IMR-90 (cell line): Measurements from ENCODE around the gene YARS2. TPM values are rescaled to one million over a fixed set of nuclear protein-coding genes. Genes with fewer than 3 reads are reported as not detected.
A peak's percentile ranks its signal among the peaks of the same experiment; 100 is the strongest.

Source experiments
- ATAC-seq: fragments of 200-7000 bp; cut with Tn5 transposase; 2 replicates; pipeline ENCODE4 v1.9.1; 2020; ENCODE audit warnings: low read depth, mild to moderate bottlenecking, moderate library complexity
- Bru-seq: library from RNA; stranded (reverse); fragments of 400-500 nt; gene quantifications from one replicate; lab custom pipeline; 2021; lab: Mats Ljungman, UMichigan
- BruChase-seq, 2 experiments: library from RNA; stranded (reverse); fragments of 400-500 nt; gene quantifications; one replicate each; lab custom pipeline; 2021; lab: Mats Ljungman, UMichigan
- BruUV-seq: library from RNA; stranded (reverse); fragments of 400-500 nt; replicated peaks from 2 replicates; lab custom pipeline; 2021; lab: Mats Ljungman, UMichigan
- CTCF ChIA-PET: fragments of 300-600 bp; formaldehyde crosslinking; extraction: SDS; loops from one replicate; lab custom pipeline; 2021; ENCODE audit warnings: antibody characterized with exemption; lab: Yijun Ruan, JAX
- POLR2A ChIA-PET: fragments of 300-600 bp; sonication (Branson Sonifier 250); formaldehyde crosslinking; loops from one replicate; lab custom pipeline; 2022; ENCODE audit warnings: antibody characterized with exemption; ENCODE audit not compliant: unreplicated experiment; lab: Charles Lee
- DNase-seq: peaks from one replicate; pipeline ENCODE4 v3.0.0; 2013
- H2AFZ ChIP-seq: replicated peaks from 2 replicates; pipeline ENCODE3; 2013; ENCODE audit warnings: low read length, mild to moderate bottlenecking; ENCODE audit not compliant: poor library complexity
- H2AK5ac ChIP-seq: 2 replicates; pipeline ENCODE4 v1.6.1; 2013; ENCODE audit warnings: low read depth, low read length, inconsistent platforms
- H2AK9ac ChIP-seq: replicated peaks from 2 replicates; pipeline ENCODE3; 2013; ENCODE audit warnings: mild to moderate bottlenecking, low read depth, low read length, moderate library complexity; ENCODE audit not compliant: poor library complexity
- H2BK120ac ChIP-seq: 2 replicates; pipeline ENCODE4 v1.6.1; 2013; ENCODE audit warnings: low read depth, low read length, inconsistent platforms
- H2BK15ac ChIP-seq: 3 replicates; pipeline ENCODE4 v1.6.1; 2013; ENCODE audit warnings: low read depth, low read length, inconsistent platforms
- H2BK20ac ChIP-seq: 2 replicates; pipeline ENCODE4 v1.6.1; 2013; ENCODE audit warnings: low read depth, mild to moderate bottlenecking, inconsistent platforms, low read length, moderate library complexity
- H2BK5ac ChIP-seq: 2 replicates; pipeline ENCODE4 v1.6.1; 2013; ENCODE audit warnings: mild to moderate bottlenecking, low read depth, low read length, inconsistent platforms; ENCODE audit not compliant: poor library complexity, severe bottlenecking
- H3K14ac ChIP-seq: replicated peaks from 2 replicates; pipeline ENCODE4 v1.6.1; 2013; ENCODE audit warnings: low read depth, low read length, inconsistent platforms
- H3K18ac ChIP-seq: 2 replicates; pipeline ENCODE4 v1.6.1; 2013; ENCODE audit warnings: low read depth, low read length, control low read depth
- H3K23ac ChIP-seq: 2 replicates; pipeline ENCODE4 v1.6.1; 2013; ENCODE audit warnings: low read depth, low read length, inconsistent platforms
- H3K27ac ChIP-seq: 2 replicates; pipeline ENCODE4 v1.5.1; 2013; ENCODE audit warnings: mild to moderate bottlenecking, control low read depth, low read length; ENCODE audit not compliant: insufficient read depth
- H3K27me3 ChIP-seq: 2 replicates; pipeline ENCODE4 v1.6.1; 2013; ENCODE audit warnings: low read length; ENCODE audit not compliant: control insufficient read depth, insufficient read depth
- H3K36me3 ChIP-seq: 2 replicates; pipeline ENCODE4 v1.6.1; 2013; ENCODE audit warnings: low read length, mixed read lengths; ENCODE audit not compliant: control insufficient read depth, insufficient read depth
- H3K4ac ChIP-seq: 2 replicates; pipeline ENCODE4 v1.6.1; 2013; ENCODE audit warnings: low read depth, low read length, inconsistent platforms
- H3K4me1 ChIP-seq: 2 replicates; pipeline ENCODE4 v1.6.1; 2013; ENCODE audit warnings: low read length, mixed read lengths; ENCODE audit not compliant: control insufficient read depth, insufficient read depth
- H3K4me2 ChIP-seq: 2 replicates; pipeline ENCODE4 v1.6.1; 2013; ENCODE audit warnings: low read depth, mild to moderate bottlenecking, control low read depth, low read length, moderate library complexity
- H3K4me3 ChIP-seq: 2 replicates; pipeline ENCODE4 v1.5.1; 2013; ENCODE audit warnings: low read depth, mild to moderate bottlenecking, control low read depth, low read length, moderate library complexity; ENCODE audit not compliant: insufficient read depth
- H3K56ac ChIP-seq: 2 replicates; pipeline ENCODE4 v1.6.1; 2013; ENCODE audit warnings: low read length, inconsistent platforms; ENCODE audit not compliant: insufficient read depth; ENCODE audit errors: extremely low read depth
- H3K79me1 ChIP-seq, 2 experiments: 2 replicates each; pipeline ENCODE4 v1.6.1; 2013; ENCODE audit warnings: low read length in 2 of 2, inconsistent platforms in 1 of 2, low read depth in 1 of 2
- H3K9ac ChIP-seq: 2 replicates; pipeline ENCODE4 v1.6.1; 2013; ENCODE audit warnings: low read depth, low read length, control low read depth
- H3K9me1 ChIP-seq: 2 replicates; pipeline ENCODE4 v1.6.1; 2013; ENCODE audit warnings: low read length, inconsistent platforms; ENCODE audit not compliant: insufficient read depth
- H3K9me3 ChIP-seq: 2 replicates; pipeline ENCODE4 v1.6.1; 2013; ENCODE audit warnings: low read length; ENCODE audit not compliant: control insufficient read depth, insufficient read depth
- H4K20me1 ChIP-seq: 2 replicates; pipeline ENCODE4 v1.6.1; 2013; ENCODE audit warnings: low read length, inconsistent platforms; ENCODE audit not compliant: insufficient read depth
- H4K5ac ChIP-seq: 2 replicates; pipeline ENCODE4 v1.6.1; 2013; ENCODE audit warnings: mild to moderate bottlenecking, low read depth, low read length, control low read depth
- H4K8ac ChIP-seq, 2 experiments: 2 replicates each; pipeline ENCODE4 v1.6.1; 2013; ENCODE audit warnings: low read depth in 2 of 2, low read length in 2 of 2, control low read depth in 1 of 2, inconsistent platforms in 1 of 2
- H4K91ac ChIP-seq: 2 replicates; pipeline ENCODE4 v1.6.1; 2013; ENCODE audit warnings: low read depth, low read length, inconsistent platforms; ENCODE audit not compliant: insufficient read depth
- BHLHE40 ChIP-seq: fragments of 150-350 bp; IDR thresholded peaks from 2 replicates; pipeline ENCODE4 v1.6.1; 2016; ENCODE audit warnings: mild to moderate bottlenecking, low read depth, low read length
- CEBPB ChIP-seq: IDR thresholded peaks from 2 replicates; pipeline ENCODE4 v1.6.1; 2012; ENCODE audit warnings: low read depth, low read length, improper control_type of control experiment
- CHD1 ChIP-seq: IDR thresholded peaks from 2 replicates; pipeline ENCODE4 v1.6.1; 2012; ENCODE audit warnings: low read depth, low read length, improper control_type of control experiment
- FOS ChIP-seq: fragments of 150-350 bp; IDR thresholded peaks from 2 replicates; pipeline ENCODE4 v1.6.1; 2016; ENCODE audit warnings: low read depth, low read length
- MAFK ChIP-seq: IDR thresholded peaks from 2 replicates; pipeline ENCODE4 v1.6.1; 2012; ENCODE audit warnings: low read depth, low read length, improper control_type of control experiment
- NFE2L2 ChIP-seq: fragments of 150-350 bp; IDR thresholded peaks from 2 replicates; pipeline ENCODE4 v1.6.1; 2016; ENCODE audit warnings: low read depth, mild to moderate bottlenecking, low read length
- POLR2A ChIP-seq: IDR thresholded peaks from 2 replicates; pipeline ENCODE4 v1.6.1; 2012; ENCODE audit warnings: mild to moderate bottlenecking, low read depth, low read length
- RAD21 ChIP-seq: IDR thresholded peaks from 2 replicates; pipeline ENCODE4 v1.6.1; 2012; ENCODE audit warnings: low read length, improper control_type of control experiment
- RCOR1 ChIP-seq: IDR thresholded peaks from 2 replicates; pipeline ENCODE4 v1.6.1; 2012; ENCODE audit warnings: mild to moderate bottlenecking, low read length, improper control_type of control experiment; ENCODE audit not compliant: insufficient replicate concordance
- RFX5 ChIP-seq: IDR thresholded peaks from 2 replicates; pipeline ENCODE4 v1.8.0; 2012; ENCODE audit warnings: low read depth, mild to moderate bottlenecking, low read length, moderate library complexity
- WGBS, 2 experiments: methylation state at CpG; one replicate each; pipeline versions ENCODE4 v1.1.5 to v1.1.7; 2013; ENCODE audit warnings: missing lambda C conversion rate in 2 of 2; ENCODE audit not compliant: insufficient read length in 1 of 2; ENCODE audit errors: extremely low coverage in 2 of 2; 5-methylcytosine and 5-hydroxymethylcytosine counted together
- dilution Hi-C: fragments of 300-500 bp; cut with HindIII; formaldehyde crosslinking; loops from one replicate; pipeline ENCODE4 v1.14.3; 2018; ENCODE audit warnings: low sequenced_read_pairs; ENCODE audit not compliant: unreplicated experiment
- in situ Hi-C: fragments of 300-500 bp; cut with MboI; formaldehyde crosslinking; loops from 3 replicates; pipeline ENCODE4 v1.14.3; 2019; ENCODE audit warnings: low sequenced_read_pairs, inconsistent platforms, mixed read lengths
- intact Hi-C: fragments of 100-400 bp; cut with micrococcal nuclease; formaldehyde crosslinking; loops from 2 replicates; pipeline ENCODE4 v1.10.0; 2022
- long read RNA-seq: library from polyadenylated mRNA; unstranded; transcript quantifications from one replicate; pipeline ENCODE4 v2.0.0, GENCODE V29; 2021; ENCODE audit not compliant: unreplicated experiment
- polyA plus RNA-seq, 3 experiments: library from polyadenylated mRNA; depleted of rRNA; stranded (reverse); fragments of >200 nt; gene quantifications; 2 replicates each; pipeline ENCODE4 v1.2.3, GENCODE V29; 2012; ENCODE audit warnings: low replicate concordance in 1 of 3
- total RNA-seq: library from RNA; depleted of rRNA; stranded (reverse); fragments of >200 nt; gene quantifications from 2 replicates; pipeline ENCODE4 v1.2.3, GENCODE V29; 2012; rRNA removed
- TF ChIP-seq, protein P1 (sequence below): fragments of 150-350 bp; IDR thresholded peaks from 2 replicates; pipeline ENCODE4 v1.6.1; 2016; ENCODE audit warnings: low read depth, mild to moderate bottlenecking, low read length, moderate library complexity, borderline replicate concordance
- TF ChIP-seq, protein P2 (sequence below): conservative IDR thresholded peaks from 2 replicates; pipeline ENCODE4 v1.5.1; 2012; ENCODE audit warnings: mild to moderate bottlenecking, low read depth, low read length, improper control_type of control experiment

The YARS2 gene
- total RNA-seq (21.9 and 26.9 TPM in 2 replicates), polyA plus RNA-seq (2012; rRNA removed) (15.3 and 16.4 TPM in 2 replicates), Bru-seq, nascent RNA (percentile 75 among the genes with signal in this experiment), BruChase-seq, experiment 1, labeled RNA remaining after a 6-hour chase (percentile 61 among the genes with signal in this experiment), BruChase-seq, experiment 2, labeled RNA remaining after a 2-hour chase (percentile 62 among the genes with signal in this experiment)
- polyA plus RNA-seq (2012; cell fraction: cytosol; rRNA removed), result 7.4 and 13.4 TPM in 2 replicates
- polyA plus RNA-seq (2012; cell fraction: nucleus; rRNA removed; ENCODE audit: low replicate concordance), result 7.7 and 10.8 TPM in 2 replicates
- long read RNA-seq, transcript YARS2-201 (5 exons, 2,122 nt), result major isoform, 20 of 23 reads
- long read RNA-seq, partial matches to known transcripts, result 0 of 23 reads
- long read RNA-seq, other reads (novel, unspliced or antisense), result 3 of 23 reads

DNA sequence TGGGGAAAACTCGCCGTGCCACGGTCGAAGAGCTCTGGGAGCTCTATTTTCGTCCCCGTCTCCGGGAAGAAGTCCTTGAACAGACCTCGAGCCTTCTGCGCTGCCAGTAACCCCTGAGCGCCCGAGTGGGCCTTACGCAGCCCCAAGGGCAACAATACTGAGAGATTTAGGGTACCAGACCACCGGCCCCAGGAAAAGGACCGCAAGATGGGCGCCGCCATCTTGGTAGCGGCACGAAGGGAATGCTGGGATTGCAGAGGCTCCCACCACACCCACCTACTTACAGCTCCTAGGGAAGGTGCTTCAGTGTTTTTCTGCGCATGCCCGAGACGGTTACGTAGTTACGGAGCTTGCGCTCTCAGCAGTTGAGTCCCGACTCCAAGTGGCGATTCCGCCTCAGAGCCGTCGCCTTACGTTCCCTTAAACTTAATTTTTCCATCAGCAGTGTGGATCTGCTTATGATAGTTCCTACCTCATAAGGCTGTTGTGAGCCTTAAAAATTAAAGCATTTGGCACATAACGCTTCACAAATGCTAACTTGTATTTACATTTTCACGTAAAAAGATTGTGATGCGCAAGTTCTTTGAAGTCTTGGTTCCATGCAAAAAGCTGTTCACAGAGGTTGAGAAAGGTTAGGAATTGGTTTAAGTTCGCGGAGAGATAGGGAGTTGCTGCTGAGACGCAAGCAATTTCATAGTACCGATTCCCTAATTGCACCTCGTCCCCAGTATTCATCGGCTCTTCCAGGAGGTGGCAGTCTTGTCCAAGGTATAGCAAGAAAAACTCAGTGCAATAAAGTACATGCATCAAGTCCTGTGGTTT lies at the start of gene YARS2:
Gene YARS2 (minus strand): TSS at position 244 of the 822 bp plus-strand sequence. CDS start 23 bp downstream, at position 221.
- H4K20me1 ChIP-seq, result no peaks in the 10 kb centered on the region; the same call in 1 of the 2 replicates
- no peaks in the 10 kb centered on the region for H3K9me1 ChIP-seq
- H4K8ac ChIP-seq, result peak within 1 kb of the TSS; percentile 87 to 92
- H3K18ac ChIP-seq, result peak within 1 kb of the TSS; percentile 46
- 0 out of 2 replicates have a peak within 1 kb of the TSS, but pooled peaks have one; percentile 21 for H2BK20ac ChIP-seq
- no peaks in the 10 kb centered on the region for H3K9me3 ChIP-seq
- no TSS peak for BruUV-seq
- peaks cover 5% of the 10 kb centered on the region; the same call in 1 of the 2 replicates for H3K4me1 ChIP-seq
- intact Hi-C loops, result loop anchor here (1.0 to 10.0 kb wide), 3 partner anchors 163 to 1266 kb away; partner anchors contain the start of genes ALG10 and ETFBKMT
- WGBS, 2 experiments, result 0% methylated on average over 13 of the region's 39 CpGs; no CpG with 5 or more reads in 1 of the 2 experiments
- ChIA-PET POLR2A (no interaction called here), CTCF (interaction anchor here (0.5 to 1.8 kb wide), 13 partner anchors 11 to 1266 kb away, joined by 3 to 10 read pairs (median 3); partner anchors contain the start of gene ALG10)
- dilution Hi-C loops, result no loop called here
- H2BK5ac ChIP-seq, result peak within 1 kb of the TSS; percentile 83
- peak within 1 kb of the TSS; percentile 95 for H2AK9ac ChIP-seq
- peak within 1 kb of the TSS; percentile 76 for H3K4me3 ChIP-seq
- H3K36me3 ChIP-seq, result peaks cover 9% of the 10 kb centered on the region
- peak within 1 kb of the TSS; percentile 90 for H3K14ac ChIP-seq
- peak within 1 kb of the TSS; percentile 86 for H3K9ac ChIP-seq
- peak within 1 kb of the TSS; percentile 89 for H4K91ac ChIP-seq
- no peaks in the 10 kb centered on the region for H3K27me3 ChIP-seq
- peak within 1 kb of the TSS; percentile 97 for H3K4ac ChIP-seq
- peak within 1 kb of the TSS; percentile 57 for H2BK120ac ChIP-seq
- H4K5ac ChIP-seq, result peak within 1 kb of the TSS; percentile 84
- ATAC-seq (peak; percentile 96), DNase-seq (peak; percentile 99)
- peak within 1 kb of the TSS; percentile 1; the same call in 1 of the 3 replicates for H2BK15ac ChIP-seq
- peak within 1 kb of the TSS; percentile 86 for H3K23ac ChIP-seq
- peaks cover 8 to 23% of the 10 kb centered on the region in 2 experiments for H3K79me1 ChIP-seq
- in situ Hi-C loops, result loop anchor here (5.0 kb wide), 1 partner anchor 1266 kb away; the partner anchor contains the start of gene ALG10
- H3K56ac ChIP-seq, result peak within 1 kb of the TSS; percentile 80
- peak within 1 kb of the TSS; percentile 98 for H2AFZ ChIP-seq
- peak within 1 kb of the TSS; percentile 78 for H3K27ac ChIP-seq
- peak within 1 kb of the TSS; percentile 91 for H3K4me2 ChIP-seq
- peak within 1 kb of the TSS; percentile 52 for H2AK5ac ChIP-seq
- TF ChIP-seq POLR2A (peak; percentile 95), FOS (no peak), RFX5 (no peak), BHLHE40 (no peak), MAFK (0 out of 2 replicates have a peak, but pooled peaks have one; percentile 3), RCOR1 (no peak), CHD1 (no peak), RAD21 (peak; percentile 93), NFE2L2 (no peak), CEBPB (peak; percentile 59; the same call in 1 of the 2 replicates)
- TF ChIP-seq, protein P1, sequence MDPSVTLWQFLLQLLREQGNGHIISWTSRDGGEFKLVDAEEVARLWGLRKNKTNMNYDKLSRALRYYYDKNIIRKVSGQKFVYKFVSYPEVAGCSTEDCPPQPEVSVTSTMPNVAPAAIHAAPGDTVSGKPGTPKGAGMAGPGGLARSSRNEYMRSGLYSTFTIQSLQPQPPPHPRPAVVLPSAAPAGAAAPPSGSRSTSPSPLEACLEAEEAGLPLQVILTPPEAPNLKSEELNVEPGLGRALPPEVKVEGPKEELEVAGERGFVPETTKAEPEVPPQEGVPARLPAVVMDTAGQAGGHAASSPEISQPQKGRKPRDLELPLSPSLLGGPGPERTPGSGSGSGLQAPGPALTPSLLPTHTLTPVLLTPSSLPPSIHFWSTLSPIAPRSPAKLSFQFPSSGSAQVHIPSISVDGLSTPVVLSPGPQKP, result no peak
- TF ChIP-seq, protein P2, sequence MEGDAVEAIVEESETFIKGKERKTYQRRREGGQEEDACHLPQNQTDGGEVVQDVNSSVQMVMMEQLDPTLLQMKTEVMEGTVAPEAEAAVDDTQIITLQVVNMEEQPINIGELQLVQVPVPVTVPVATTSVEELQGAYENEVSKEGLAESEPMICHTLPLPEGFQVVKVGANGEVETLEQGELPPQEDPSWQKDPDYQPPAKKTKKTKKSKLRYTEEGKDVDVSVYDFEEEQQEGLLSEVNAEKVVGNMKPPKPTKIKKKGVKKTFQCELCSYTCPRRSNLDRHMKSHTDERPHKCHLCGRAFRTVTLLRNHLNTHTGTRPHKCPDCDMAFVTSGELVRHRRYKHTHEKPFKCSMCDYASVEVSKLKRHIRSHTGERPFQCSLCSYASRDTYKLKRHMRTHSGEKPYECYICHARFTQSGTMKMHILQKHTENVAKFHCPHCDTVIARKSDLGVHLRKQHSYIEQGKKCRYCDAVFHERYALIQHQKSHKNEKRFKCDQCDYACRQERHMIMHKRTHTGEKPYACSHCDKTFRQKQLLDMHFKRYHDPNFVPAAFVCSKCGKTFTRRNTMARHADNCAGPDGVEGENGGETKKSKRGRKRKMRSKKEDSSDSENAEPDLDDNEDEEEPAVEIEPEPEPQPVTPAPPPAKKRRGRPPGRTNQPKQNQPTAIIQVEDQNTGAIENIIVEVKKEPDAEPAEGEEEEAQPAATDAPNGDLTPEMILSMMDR, result peak; percentile 92
